Stimulated activated CD8-positive, alpha-beta memory T cell treated with anti-CD3 and anti-CD28 coated beads, Interleukin-15, amount 100 ng/mL, for 48 hours (primary cell): ENCODE data around the gene DMBX1.

Source experiments
- DNase-seq, 2 donors: peaks; one replicate each; pipeline ENCODE4 v3.0.0-alpha.2; 2020; ENCODE audit warnings: low read depth in 2 of 2

The DMBX1 gene

DNA sequence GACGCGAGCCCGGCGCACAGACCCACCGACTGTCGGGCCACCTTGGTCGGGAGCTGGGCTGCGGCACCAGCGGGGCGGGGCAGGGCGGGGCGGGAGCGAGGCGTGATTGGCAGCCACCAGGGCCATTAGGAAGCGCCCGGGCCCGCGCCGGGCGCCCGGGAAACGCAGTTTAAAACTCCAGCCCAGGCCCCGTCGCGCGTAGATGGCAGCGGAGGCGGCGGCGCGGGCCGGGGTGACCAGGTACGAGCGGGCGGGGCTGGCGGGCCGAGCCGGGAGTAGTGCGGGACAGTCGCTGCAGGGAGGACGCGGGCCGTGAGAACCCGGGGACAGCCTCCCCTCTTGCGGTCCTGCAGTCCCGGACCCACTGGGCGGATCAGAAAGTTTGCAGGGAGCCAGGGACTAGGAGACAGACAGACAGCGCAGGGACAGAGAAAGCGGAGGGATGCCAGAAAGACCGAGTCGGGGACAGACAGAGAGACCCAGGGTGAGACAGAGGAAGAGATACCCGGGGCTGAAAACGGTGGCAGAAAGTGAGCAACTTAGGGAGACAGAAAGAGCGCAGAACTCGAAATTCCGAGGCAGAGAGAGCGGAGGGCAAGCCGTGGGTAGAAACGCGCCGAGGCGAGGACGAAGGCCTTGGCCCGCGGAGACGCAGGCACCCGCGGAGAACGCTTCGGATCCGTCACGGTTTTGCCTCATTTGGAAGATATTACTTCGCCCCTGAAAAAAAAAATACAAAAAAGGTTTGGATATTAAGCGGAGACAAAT is at the start of gene DMBX1:
DMBX1 (plus strand) TSS at position 199 of the 768 bp plus-strand sequence. CDS start 17,175 bp downstream, outside the sequence.
- no peak for DNase-seq

DNA sequence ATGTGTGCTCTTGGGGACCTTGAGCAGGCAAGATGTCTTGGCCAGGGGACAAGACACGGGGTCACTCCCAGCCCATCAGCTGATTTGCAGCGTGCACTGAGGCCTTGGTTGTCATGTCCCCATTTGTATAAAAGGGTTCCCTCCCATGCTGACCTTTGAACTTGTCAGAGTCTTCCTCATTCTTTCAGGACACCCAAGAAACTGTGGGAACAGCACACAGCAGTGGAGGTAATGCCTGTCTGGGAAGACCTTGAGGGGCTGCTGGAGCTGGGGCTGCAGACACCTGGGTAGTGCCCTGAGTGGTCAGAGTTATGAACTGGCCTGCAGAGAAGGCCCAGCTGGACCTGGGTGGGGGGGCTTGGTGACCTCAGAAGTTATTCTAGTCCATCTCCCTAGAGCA is 49.2 kb upstream of the DMBX1 start:
- DNase-seq, result no peak

DNA sequence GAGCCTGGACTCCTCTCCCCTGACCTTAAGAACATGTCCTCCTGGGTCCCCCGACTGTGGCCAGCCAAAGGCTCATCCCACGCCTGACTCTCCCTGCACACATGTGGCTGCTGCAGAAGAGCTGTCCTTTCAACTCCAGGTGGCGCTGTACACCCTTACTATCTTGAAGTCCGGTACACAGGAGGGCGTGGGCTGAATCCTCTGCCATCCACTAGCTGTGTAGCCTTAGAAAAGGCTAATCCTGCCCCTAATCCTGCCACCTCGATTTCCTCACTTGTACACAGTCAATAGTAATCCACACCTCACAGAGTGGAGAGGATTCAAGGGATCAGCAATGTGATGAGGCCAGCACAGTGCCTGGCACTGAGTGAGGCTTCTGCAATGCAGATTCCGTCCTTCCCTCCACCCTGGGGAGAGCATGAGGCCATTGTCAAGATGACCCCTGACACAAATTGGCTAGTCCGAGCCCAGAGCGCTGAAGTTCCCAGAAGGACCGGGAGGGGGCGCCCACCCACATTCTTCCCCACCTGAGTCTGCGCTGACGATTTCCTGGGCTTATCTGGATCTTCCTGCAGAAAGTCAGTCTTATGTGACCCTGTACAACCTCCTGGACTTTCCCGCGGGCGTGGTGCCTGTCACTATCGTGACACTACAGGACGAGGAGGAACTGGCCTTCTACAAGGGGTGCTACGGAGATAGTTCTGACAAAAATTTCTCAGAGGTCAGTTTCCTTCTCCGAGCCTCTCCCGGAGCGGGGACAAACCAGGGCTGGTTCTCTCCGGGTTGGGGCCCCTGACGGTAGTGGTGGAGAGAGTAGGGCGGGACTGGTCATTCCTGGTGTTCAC is 47.1 kb upstream of the DMBX1 start:
- DNase-seq, result peak; percentile 41 to 53

DNA sequence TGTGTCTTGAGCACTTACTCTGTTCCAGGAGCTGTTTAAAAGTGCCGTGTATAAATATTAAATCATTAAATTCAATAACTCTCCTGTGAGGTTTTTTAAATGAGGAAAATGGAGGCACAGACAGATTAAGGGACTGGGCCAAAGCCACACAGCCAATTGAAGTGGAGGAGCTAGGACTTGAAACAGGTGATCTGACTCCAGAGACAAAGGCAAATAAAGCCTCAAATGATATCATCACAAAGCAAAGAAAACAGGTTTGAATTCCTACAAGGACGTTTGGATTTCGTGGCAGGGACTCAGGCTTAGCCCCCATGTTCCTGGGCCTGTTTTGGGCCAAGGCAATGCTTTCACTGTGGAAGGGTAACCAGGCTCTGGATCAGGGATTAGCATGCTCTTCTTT is 45.2 kb upstream of the DMBX1 start:
- DNase-seq, result no peak

DNA sequence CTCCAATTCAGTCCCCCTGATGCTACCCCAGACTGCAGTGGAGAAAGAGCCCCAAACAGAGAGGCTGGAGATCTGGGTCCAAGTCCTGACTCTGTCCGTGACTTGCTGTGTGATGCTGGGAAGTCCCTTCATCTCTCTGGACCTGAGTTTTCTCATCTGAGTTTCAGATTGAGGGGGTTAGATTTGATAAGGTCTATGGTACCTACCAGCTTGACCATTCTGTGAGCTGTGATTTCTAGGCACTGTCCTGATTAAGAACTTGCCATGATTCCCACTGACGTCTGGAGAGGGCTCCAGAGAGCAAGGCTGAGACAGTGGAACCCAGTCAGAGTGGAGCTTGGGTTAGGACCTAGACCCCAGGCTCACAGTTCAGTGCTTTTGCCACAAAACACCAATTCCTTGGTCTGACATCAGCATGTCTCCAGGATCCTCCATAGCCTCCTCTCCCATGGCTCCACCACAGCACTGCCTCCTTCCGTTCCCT is 43.8 kb upstream of the DMBX1 start:
- DNase-seq, result no peak

DNA sequence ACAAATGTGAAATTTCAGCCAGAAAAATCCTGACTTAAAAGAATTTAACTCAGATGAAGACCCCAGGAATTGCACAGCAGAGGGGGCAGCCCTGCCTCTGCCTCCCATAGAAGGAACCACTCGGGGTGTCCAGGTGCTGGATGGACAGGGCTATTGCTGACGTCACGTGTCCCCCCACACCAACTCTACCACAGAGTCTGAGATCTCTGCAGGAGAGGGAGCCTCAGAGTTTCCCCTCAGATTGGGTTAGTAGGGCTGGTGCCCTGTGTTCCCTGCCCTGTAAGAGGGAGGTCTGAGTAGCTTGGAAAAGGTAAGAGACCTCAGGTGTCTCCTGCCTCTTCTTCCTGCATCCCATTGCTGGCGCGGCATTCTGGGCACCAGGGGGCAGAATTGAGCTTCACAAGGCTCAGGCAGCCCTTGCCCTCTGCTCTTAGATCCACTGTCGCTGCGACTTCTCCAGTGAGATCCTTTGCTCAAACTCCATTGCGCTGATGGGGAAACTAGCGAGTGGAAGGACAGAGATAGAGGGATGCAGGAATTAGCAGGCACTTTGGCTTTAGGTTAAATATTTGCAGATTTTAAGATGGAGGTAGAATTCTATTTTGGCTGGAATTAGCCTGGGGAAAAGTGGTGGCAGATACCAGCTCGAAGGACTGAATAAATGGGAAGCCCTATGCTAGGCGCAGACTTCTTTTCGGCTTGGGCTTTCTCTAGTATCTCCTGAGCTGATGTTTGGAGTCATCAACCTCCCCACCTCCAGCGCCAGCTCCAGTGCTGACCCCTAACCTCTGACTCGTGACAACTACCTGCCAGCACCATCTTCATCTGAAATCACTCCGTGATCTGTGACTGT is 42.8 kb upstream of the DMBX1 start:
- peak; percentile 63 to 65 for DNase-seq

DNA sequence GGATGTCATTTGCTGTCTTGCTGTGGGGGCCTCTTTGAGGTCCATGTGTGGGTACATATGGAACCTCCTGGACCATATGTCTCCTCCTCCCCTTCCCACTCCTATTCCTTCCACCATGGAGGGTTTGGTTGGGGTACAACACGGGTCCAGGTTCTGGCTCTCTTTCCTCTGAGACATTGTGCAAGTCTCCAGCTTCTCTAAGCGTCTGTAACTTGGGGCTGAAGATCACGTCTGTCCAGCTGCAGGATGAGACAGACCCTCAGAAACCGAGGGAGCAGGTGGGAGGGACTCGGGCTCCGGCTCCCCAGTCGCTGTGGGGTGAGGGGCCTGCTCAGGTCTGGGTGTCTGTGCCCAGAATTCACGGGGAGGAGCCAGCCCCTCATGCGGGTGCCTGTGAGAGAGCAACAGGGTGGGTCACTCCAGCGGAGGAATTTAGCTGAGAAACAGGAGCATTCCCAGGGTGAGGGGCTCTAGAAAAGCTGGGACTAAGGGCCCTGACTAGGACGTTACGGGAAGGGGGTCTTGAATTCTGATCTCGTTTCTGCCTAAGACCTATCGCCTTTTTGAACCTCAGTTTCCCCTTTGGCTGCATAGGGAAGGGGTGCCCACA is 42.0 kb upstream of the DMBX1 start:
- no peak for DNase-seq

DNA sequence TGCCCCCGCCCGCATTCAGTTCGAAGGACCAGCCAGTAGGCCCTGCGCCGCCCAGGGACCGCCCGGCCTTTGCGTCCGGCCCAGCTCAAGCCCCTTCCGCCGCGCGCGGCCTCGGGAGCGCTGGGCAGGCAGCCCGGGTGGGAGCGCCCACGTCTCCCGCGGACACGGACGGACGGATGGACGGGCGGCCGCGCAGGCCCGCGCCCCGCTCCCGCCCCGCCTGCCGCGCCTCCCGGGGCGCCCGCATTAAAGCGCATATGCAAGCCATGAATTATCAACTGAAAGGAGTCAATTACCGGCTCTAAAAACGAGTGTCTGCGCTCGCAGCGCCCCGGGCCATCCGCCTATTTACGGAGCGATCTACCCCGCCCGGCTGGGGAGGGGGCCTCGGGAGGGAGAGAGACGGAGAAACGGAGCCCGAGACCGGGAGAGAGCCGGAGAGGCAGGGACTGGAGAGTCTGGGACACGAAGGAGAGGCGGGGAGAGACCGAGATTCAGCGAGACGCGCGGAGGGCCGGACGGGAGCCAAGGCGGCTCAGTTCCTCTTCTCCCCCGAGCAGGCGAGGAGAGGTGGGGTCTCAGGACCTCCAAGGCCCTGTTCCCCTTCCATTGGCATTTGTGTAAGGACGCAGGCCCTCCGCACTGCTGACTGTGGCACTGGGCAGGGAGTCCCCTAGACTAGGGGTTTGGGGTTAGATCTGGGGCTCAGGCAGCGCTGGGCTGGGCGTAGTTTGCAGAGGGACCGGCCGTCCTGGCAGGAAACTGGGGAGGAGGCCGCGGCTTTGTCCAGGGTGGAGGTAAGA is 41.3 kb upstream of the DMBX1 start:
- DNase-seq, result no peak

DNA sequence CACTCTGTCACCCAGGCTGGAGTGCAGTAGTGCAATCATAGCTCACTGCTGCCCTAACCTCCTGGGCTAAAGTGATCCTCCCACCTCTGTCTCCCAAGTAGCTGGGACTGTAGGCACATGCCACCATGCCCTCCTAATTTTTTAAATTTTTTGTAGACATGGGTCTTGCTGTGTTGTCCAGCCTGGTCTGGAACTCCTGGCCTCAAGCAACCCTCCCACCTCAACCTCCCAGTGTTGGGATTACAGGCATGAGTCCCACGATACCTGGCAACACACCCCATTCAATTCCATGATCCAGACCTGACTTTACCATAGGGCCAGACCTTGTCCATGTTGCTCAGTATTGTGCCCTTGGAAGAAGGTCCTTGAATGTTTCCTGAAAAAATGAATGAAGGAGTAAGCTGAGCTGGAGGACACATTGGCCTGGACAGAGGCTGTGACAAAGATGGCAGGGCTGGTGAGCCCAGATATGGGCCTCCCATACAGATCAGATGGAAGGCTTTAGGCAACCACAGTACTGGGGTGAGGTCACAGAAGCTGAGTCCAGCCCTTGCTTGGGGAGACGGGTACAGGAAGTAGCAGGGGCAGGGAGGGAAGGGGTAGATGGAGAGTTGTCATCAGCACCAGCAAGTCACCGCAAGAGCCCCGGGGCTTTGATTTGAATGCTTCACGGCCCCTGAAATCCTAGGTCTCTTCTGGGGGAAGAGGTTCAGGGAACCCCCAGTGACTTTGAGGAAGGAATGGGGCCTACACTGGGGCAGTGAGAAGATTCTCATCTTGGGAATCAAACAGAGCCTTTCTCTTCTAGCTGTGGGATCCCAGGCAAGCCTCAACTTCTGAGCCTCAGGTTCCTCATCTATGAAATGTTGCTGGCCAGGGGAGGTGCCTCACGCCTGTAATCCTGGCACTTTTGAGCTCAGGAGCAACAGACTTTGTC is 40.1 kb upstream of the DMBX1 start:
- no peak for DNase-seq

DNA sequence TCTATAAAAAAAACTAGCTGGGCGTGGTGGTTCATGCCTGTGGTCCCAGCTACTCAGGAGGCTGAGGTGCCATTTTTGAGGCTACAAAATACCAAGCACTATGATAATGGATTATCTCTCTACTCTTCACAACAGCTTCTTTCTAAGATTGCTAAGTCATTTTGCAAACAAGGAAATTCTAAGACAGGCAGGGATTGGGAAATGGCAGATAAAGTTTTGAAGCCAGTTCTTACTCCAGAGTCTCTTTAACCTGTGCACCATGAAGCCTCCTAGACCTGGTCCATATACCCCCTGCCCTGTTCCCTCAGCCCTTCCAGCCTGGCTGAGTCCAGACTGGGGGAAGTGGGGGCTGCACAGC is 39.5 kb upstream of the DMBX1 start:
- DNase-seq, result no peak

DNA sequence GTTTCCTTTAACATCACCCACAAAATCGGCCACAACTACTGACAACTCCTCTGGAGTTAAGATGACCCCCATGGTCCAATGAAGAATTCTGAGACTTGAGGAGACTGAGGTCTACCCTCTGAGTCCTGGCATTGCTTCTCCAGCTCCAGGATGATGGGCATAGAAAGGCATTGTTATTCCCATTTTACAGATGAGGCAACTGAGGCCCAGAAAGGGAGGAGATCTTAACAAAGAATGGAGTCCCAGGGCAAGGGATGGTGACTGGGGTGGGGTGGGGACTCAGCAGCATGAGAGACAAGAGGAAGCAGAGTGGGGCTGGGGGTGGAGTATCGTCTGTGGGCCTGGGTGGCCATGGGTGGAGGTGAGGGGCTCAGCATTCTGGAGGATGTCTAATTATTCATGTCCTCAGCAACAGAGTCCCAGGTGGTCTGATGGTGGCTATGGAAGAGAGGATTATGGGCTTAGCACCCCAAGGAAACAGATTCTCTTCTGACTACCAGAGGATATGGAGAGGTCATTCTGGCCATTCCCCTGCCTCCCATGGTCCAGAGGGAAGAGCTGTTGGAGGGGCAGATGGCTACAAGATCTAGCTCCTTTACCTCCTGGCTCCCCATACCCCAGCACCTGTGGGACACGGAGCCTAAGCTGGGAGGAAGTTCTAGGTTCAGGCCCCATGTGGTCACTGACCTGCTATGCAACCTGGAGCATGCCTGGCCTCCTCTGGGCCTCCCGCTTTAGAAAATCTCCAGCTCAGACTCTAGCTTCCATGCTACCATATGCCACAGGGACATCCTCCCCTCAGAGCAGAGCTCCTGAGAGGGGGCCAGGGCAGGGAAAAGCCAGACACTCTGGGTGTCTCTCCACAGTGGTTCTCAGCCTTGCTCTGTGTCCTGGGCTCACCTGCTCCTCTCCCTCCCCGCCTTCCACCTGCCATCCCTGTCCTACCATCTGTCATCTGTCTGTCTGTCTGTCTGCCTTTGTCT is 37.4 kb upstream of the DMBX1 start:
- no peak for DNase-seq

DNA sequence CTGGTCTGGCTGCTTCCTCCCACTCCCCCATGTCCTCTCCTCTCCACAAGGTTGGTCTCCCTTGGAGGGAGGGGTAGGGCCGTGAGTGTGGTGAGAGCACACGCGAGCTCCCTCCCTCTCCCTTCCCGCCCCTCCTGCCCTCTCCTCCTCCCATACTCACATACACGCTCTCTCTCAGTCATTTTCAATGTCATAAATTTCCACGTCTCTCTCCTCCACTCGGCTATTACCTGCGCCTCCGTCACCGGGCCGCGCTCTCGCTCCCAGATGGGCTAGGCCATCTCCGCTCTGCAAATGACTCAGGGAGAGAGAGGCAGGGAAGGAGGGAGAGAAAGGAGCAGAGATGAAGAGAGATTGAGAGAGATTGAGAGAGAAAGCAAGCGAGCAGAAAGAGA is 36.7 kb upstream of the DMBX1 start:
- DNase-seq, result no peak

DNA sequence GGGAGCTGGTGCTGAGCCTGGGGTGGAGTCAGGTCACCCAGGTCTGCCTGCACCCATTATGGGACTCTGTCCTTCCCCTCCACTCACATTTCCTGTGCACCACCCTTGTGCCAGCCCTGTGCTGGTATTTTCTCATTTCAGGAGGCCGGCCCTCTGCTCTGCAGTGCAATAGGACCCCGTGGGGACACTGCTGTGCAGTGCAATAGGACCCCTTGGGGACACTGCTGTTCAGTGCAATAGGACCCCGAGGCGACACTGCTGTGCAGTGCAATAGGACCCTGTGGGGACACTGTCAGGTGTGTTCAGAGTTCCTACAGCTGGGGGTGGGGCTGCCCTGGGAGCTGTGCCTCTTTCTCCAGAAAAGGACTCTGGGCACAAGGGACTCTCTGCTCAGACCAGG is 36.2 kb upstream of the DMBX1 start:
- DNase-seq, result no peak

DNA sequence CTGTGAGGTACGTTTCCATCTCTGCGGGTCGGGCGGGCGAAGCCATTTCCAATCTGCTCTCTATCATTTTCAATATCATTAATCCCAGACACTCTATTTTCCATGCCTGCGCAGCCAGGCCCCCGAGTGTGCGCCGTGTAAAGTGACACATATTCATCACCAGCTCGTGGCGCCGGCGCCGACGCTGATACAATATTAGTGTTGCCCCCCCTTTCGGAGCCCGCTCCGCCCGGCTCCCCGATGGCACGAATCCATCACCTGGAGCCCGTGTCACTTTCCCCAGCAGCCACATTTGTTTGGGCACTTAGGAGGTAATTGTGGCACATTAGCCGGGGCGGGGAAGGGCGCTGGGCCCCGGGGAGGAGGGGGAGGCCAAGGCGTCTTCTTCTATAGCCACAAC is 33.7 kb upstream of the DMBX1 start:
- no peak for DNase-seq

DNA sequence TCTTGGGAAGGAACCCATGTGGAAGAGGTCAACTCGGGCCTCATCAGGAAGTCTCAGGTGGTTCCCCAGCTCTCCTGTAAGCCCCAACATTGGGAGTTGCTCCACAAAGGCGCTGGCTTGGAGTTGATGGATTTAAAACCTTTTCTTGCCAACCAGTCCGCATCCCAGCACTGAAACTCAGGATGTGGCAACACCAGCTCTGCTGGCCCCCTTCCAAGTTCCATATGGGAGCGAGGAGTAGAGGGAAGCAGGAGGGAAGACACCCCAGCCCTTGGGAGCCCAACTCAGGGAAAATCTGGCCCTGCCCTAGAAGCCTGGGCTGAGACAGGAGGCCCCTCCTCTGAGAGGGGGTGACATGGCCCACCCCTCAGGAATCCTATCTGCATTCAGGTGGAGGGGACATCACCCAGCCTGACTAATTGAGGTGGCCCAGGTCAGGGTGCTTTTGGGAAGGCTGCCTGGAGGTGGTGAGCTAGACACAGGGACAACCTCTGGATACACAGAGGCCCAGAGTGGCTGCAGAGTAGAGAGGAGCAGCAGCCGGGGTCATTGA is 33.1 kb upstream of the DMBX1 start:
- DNase-seq, result no peak

DNA sequence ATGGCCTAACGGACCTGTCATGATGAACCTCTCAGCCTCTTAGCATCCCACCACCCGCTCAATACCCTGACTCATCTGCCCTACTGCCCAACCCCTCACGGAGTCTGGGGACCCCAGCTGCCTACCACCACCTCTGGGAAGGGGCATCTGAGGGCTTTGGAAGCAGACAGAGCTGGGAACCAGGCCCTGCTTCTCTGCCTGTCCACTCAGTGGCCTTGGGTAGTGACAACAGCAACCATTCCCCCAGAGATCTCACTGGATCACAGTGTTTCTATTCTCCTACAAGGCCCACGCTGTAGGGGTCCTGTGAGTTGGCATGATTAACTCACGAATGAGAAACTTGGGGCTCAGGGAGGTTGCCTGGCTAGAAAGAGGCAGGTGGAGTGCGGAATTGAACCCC is 32.5 kb upstream of the DMBX1 start:
- DNase-seq, result no peak

DNA sequence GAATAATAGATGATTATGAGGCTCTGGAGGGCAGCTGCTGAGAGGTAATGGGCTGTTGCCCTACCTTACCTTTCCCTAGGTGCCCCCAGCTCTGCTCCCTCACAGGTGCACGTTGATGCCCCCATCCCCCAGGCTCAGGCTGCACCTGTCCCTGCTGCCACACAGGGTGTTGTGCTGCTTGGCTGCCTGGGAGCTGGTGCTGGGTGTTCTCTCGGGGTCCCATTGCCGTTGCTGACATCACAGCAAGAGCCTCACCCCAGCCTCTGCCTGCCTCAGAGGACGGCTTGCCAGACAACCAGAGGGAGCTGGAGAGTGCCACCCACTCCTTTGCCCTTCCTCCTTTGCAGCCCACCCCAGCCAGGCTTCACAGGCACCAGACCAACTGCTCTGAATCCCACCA is 31.4 kb upstream of the DMBX1 start:
- no peak for DNase-seq

DNA sequence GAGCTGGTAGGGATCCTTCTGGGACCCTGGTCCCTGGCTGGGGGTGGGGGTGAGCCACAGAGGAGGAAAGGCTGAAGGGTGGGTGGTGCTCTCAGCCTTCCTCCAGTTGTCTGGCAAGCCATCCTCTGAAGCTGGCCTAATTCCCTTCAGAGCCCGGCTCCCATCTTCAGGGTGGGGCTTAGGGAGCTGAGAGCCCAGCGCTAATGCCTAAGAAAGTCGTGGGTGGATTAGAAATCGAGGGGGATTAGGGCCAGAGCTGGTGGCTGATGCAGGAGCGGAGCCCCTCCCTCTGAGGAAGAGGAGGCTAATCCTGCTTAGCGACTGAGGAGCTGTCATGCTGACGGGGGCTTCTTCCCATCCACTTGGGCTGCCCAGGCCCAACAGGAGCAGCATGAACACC is 30.8 kb upstream of the DMBX1 start:
- no peak for DNase-seq
